ENCODE results near the gene C5.
"Not testable (repeated sequence)": the region's sequence is repeated elsewhere in the genome, so short reads cannot be mapped to it uniquely, and the experiment has no call there.

Gene C5

DNA sequence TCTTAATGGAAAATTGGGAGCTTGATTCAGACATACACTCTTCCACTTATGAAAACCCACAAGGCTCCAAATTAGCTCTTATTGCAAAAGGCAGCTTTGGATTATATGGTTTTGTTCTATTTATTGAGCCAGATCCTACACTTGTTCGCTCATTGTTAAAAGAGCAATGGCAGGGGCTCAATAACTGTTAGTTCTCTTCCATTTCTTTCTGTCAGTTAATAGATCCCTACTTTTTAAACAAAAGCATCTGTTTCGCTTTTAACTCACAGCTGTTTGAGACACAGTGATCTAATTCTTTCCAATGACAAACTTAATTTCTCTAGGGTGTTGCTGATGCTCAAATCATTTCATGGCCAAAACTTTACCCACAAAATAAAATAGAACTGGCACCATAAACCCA lies 11.7 kb downstream of the C5 start:
- H3K36me3 Mint-ChIP-seq (ENCODE audit: low read depth): peaks cover 6% of the 10 kb centered on the region
- DNase-seq: no peak
- no peaks in the 10 kb centered on the region for H3K4me1 Mint-ChIP-seq
- no peaks in the 10 kb centered on the region for H3K9me3 Mint-ChIP-seq
- H3K27me3 Mint-ChIP-seq (ENCODE audit: low read depth, poor library complexity): peaks cover 3% of the 10 kb centered on the region
- TF ChIP-seq, protein P1, sequence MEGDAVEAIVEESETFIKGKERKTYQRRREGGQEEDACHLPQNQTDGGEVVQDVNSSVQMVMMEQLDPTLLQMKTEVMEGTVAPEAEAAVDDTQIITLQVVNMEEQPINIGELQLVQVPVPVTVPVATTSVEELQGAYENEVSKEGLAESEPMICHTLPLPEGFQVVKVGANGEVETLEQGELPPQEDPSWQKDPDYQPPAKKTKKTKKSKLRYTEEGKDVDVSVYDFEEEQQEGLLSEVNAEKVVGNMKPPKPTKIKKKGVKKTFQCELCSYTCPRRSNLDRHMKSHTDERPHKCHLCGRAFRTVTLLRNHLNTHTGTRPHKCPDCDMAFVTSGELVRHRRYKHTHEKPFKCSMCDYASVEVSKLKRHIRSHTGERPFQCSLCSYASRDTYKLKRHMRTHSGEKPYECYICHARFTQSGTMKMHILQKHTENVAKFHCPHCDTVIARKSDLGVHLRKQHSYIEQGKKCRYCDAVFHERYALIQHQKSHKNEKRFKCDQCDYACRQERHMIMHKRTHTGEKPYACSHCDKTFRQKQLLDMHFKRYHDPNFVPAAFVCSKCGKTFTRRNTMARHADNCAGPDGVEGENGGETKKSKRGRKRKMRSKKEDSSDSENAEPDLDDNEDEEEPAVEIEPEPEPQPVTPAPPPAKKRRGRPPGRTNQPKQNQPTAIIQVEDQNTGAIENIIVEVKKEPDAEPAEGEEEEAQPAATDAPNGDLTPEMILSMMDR (IDR thresholded peaks at IDR 0.05): no peak
- H3K27ac Mint-ChIP-seq: no peak overlapping the region
- no peak overlapping the region for H3K4me3 Mint-ChIP-seq

DNA sequence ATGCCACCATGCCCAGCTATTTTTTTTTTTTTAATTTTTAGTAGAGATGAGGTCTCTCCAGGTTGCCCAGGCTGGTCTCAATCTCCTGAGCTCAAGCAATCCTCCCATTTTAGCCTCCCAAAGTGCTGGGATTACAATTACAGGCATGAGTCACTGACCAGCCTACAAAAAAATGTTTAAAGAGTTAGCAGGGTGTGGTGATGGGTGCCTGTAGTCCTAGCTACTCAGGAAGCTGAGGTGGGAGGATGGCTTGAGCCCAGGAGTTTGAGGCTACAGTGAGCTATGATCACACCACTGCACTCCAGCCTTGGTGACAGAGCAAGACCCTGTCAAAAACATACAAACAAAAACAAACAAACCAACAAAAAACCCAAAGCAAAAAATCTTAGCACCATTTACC lies 14.4 kb downstream of the C5 start:
- H3K4me1 Mint-ChIP-seq: not testable (repeated sequence)

DNA sequence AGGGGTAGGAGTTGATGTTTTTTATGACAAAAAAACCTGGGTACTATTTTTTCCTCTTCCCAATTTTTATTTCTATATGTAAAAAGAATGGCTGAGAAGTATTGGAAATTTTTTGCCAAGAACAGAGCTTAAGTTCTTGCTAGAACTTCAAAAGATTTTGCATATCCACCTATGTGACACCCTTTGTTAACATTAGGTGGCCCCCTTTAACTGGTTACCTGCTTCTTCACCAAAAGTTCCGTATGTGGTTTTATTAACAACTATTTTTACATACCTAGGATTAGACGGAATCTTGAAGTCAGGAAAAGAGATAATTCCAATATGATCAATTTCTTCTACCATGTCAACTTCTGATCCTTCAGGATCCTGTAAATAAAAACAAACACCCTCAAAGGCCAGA lies 15.5 kb downstream of the C5 start:
- DNase-seq: no peak
- Mint-ChIP-seq H3K27ac (no peak overlapping the region), H3K9me3 (no peaks in the 10 kb centered on the region), H3K36me3 (ENCODE audit: low read depth) (peaks cover 6% of the 10 kb centered on the region), H3K4me3 (no peak overlapping the region), H3K4me1 (no peaks in the 10 kb centered on the region), H3K27me3 (ENCODE audit: low read depth, poor library complexity) (no peaks in the 10 kb centered on the region)
- TF ChIP-seq, protein P1 (IDR thresholded peaks at IDR 0.05): no peak

More for the DNA sequence above, 14.4 kb downstream of the C5 start:
- not testable (repeated sequence) for H3K27me3 Mint-ChIP-seq (ENCODE audit: low read depth, poor library complexity); H3K36me3 Mint-ChIP-seq (ENCODE audit: low read depth); DNase-seq; H3K4me3 Mint-ChIP-seq; H3K9me3 Mint-ChIP-seq; H3K27ac Mint-ChIP-seq

DNA sequence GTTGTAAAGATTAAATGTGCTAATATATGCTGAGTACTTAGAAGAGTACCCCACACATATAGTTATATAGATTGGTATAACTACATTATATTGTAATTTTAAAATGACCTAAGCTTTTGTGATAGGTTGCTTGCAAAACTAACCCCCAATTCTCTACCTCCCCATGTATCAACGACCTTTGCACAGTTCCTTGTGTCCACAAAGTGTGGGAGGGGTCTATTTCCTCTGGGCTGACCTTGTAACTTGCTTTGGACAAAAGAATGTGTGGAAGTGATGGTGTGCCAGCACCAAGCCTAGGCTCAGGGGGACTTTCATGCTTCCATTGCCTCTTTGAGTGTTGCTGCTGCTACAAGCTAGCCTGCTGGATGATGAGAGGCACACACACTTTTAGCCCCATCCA lies 20.6 kb downstream of the C5 start:
- DNase-seq: no peak
- Mint-ChIP-seq H3K36me3 (ENCODE audit: low read depth) (peaks cover 5% of the 10 kb centered on the region), H3K9me3 (peaks cover 12% of the 10 kb centered on the region), H3K27ac (no peak overlapping the region), H3K4me3 (no peak overlapping the region), H3K27me3 (ENCODE audit: low read depth, poor library complexity) (peaks cover 3% of the 10 kb centered on the region), H3K4me1 (no peaks in the 10 kb centered on the region)
- TF ChIP-seq, protein P1 (IDR thresholded peaks at IDR 0.05): no peak

DNA sequence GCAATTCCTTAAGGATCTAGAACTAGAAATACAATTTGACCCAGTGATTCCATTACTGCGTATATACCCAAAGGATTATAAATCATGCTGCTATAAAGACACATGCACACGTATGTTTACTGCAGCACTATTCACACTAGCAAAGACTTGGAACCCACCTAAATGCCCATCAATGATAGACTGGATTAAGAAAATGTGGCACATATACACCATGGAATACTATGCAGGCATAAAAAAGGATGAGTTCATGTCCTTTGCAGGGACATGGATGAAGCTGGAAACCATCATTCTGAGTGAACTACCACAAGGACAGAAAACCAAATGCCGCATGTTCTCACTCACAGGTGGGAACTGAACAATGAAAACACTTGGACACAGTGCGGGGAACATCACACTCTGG lies 21.8 kb downstream of the C5 start:
- H3K9me3 Mint-ChIP-seq: peaks cover 12% of the 10 kb centered on the region
- H3K4me3 Mint-ChIP-seq; H3K4me1 Mint-ChIP-seq; H3K27ac Mint-ChIP-seq; H3K36me3 Mint-ChIP-seq (ENCODE audit: low read depth); DNase-seq; H3K27me3 Mint-ChIP-seq (ENCODE audit: low read depth, poor library complexity): not testable (repeated sequence)

DNA sequence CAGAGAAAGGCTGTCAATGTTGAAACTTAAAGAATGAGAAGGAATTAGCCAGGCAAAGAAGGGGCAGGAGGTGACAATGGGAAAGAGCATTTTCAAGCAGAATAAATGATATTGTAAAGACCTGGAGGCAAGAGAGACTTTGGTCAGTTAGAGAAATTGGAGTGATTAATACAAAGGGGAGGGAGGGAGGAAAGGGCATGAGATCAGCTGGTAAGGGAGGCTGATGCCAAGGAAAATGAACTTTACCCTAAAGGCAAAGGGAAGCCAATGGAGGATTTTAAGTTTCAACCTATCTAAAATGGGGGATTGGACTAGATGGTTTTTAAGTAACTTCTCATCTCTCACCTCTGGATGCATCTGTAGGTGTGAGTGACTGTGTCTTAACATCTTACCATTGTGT lies 23.3 kb downstream of the C5 start:
- Mint-ChIP-seq H3K36me3 (ENCODE audit: low read depth) (peaks cover 5% of the 10 kb centered on the region), H3K27ac (no peak overlapping the region), H3K27me3 (ENCODE audit: low read depth, poor library complexity) (peaks cover 3% of the 10 kb centered on the region), H3K9me3 (peaks cover 12% of the 10 kb centered on the region), H3K4me1 (no peaks in the 10 kb centered on the region), H3K4me3 (no peak overlapping the region)
- DNase-seq: no peak
- TF ChIP-seq, protein P1 (IDR thresholded peaks at IDR 0.05): no peak

DNA sequence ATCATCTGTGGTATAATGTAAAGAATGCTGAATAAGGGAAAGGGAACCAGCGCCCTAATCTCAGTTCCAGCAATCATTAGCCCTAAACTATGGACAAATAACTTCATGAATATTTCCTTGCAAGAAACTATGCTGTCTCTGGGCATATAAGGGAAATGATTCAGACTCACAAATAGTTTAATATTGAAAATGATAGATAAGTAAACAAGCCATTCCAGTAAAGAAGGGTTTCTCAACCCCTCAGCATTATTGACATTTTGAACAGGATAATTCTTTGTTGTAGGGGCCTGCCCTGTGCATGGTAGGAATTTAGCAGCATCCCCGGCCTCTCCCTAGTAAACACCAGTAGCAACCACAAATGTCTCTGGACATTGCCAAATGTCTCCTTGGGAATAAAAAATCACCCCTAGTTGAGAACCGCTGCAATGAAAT lies 23.8 kb downstream of the C5 start:
- peaks cover 3% of the 10 kb centered on the region for H3K27me3 Mint-ChIP-seq (ENCODE audit: low read depth, poor library complexity)
- peaks cover 12% of the 10 kb centered on the region for H3K9me3 Mint-ChIP-seq
- no peak overlapping the region for H3K4me3 Mint-ChIP-seq
- H3K36me3 Mint-ChIP-seq (ENCODE audit: low read depth): peaks cover 5% of the 10 kb centered on the region
- DNase-seq: no peak
- TF ChIP-seq, protein P1 (IDR thresholded peaks at IDR 0.05): no peak
- no peaks in the 10 kb centered on the region for H3K4me1 Mint-ChIP-seq
- H3K27ac Mint-ChIP-seq: no peak overlapping the region

Data from nephron progenitor cell (in vitro differentiated cells).